GM21786 (cell line): ENCODE results near the gene CEBPB.

Source experiments
- ATAC-seq: cut with Tn5 transposase; IDR thresholded peaks from one replicate; pipeline ENCODE4 v1.9.1; 2021; ENCODE audit not compliant: unreplicated experiment

CEBPB gene

GRCh38 chr20:50224531-50225255 is 34.1 kb downstream of the CEBPB start:
- ATAC-seq: no peak

GRCh38 chr20:50226093-50226974 is 35.7 kb downstream of the CEBPB start:
- ATAC-seq: no peak

- ATAC-seq: no peak
Measured at GRCh38 chr20:50227506-50227905, 36.9 kb downstream of the CEBPB start.

GRCh38 chr20:50229156-50229607 is 38.6 kb downstream of the CEBPB start:
- no peak for ATAC-seq

- no peak for ATAC-seq
Measured at GRCh38 chr20:50230184-50230583, 39.6 kb downstream of the CEBPB start.

GRCh38 chr20:50230871-50231560 is 40.4 kb downstream of the CEBPB start:
- no peak for ATAC-seq

GRCh38 chr20:50231854-50232253 is 41.2 kb downstream of the CEBPB start:
- ATAC-seq: no peak

GRCh38 chr20:50232651-50233324 is 42.2 kb downstream of the CEBPB start:
- no peak for ATAC-seq

GRCh38 chr20:50233325-50234212 is 42.9 kb downstream of the CEBPB start:
- no peak for ATAC-seq

GRCh38 chr20:50234288-50234687 is 43.7 kb downstream of the CEBPB start:
- ATAC-seq: no peak

GRCh38 chr20:50237349-50237748 is 46.7 kb downstream of the CEBPB start:
- no peak for ATAC-seq

- ATAC-seq: no peak
Measured at GRCh38 chr20:50238081-50238800, 47.6 kb downstream of the CEBPB start.

GRCh38 chr20:50240092-50240491 is 49.5 kb downstream of the CEBPB start:
- no peak for ATAC-seq

GRCh38 chr20:50242178-50242514 is 51.5 kb downstream of the CEBPB start:
- no peak for ATAC-seq
